Esophagus squamous epithelium (tissue), 4 donors: ENCODE data around the gene CCDC152.

Experiments used
- POLR2A ChIP-seq, 4 donors: fragments of 450-650 bp; IDR thresholded peaks; one replicate each; pipeline ENCODE4 v1.6.1; 2017; ENCODE audit warnings: antibody characterized with exemption in 4 of 4, mild to moderate bottlenecking in 4 of 4, moderate library complexity in 3 of 4
- TF ChIP-seq, protein P1 (sequence below), 6 experiments: fragments of 450-650 bp in 4 of 6; fragments of 200-600 bp in 2 of 6; sonication (generic) in 2 of 6; IDR thresholded peaks; one replicate each; pipeline ENCODE4 v1.5.1; 2016 to 2019; ENCODE audit warnings: antibody characterized with exemption in 6 of 6, mild to moderate bottlenecking in 4 of 6, moderate library complexity in 4 of 6

DNA sequence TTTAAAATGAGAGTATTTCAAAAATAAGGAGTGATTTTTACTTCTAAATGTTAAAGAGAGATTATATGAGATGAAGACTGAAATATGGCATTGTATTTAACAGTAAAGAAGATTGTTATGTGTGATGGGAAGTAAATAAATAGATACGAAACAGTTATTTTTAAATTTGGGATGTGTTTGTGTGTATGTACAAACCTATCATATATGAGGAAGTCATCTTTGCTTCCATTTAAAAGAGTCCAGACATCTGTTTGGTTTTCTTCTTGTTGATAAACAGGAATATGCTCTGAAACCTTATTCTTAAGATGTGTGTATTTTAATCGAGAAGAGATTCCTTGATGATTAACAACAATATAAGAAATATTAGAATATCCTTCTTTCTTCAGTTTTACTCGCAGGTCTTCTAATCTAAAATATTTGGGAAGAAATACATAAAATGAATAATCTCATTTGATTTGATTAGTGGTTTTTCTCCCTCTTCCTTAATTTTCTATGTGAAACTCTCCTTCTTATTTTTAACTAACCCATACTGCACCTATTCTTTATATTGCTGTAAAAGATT, 50.2 kb downstream of the CCDC152 start:
- TF ChIP-seq, protein P1, sequence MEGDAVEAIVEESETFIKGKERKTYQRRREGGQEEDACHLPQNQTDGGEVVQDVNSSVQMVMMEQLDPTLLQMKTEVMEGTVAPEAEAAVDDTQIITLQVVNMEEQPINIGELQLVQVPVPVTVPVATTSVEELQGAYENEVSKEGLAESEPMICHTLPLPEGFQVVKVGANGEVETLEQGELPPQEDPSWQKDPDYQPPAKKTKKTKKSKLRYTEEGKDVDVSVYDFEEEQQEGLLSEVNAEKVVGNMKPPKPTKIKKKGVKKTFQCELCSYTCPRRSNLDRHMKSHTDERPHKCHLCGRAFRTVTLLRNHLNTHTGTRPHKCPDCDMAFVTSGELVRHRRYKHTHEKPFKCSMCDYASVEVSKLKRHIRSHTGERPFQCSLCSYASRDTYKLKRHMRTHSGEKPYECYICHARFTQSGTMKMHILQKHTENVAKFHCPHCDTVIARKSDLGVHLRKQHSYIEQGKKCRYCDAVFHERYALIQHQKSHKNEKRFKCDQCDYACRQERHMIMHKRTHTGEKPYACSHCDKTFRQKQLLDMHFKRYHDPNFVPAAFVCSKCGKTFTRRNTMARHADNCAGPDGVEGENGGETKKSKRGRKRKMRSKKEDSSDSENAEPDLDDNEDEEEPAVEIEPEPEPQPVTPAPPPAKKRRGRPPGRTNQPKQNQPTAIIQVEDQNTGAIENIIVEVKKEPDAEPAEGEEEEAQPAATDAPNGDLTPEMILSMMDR (IDR thresholded peaks at IDR 0.05): no peak
- TF ChIP-seq POLR2A (IDR thresholded peaks at IDR 0.05): no peak
